ENCODE measurements around the gene AKIRIN1.
"Not testable (repeated sequence)": the region's sequence is repeated elsewhere in the genome, so short reads cannot be mapped to it uniquely, and the experiment has no call there.

AKIRIN1 gene

GRCh38 chr1:39045231-39045630 is 54.2 kb downstream of the AKIRIN1 start:
- DNase-seq (ENCODE audit: low read depth), result no peak

GRCh38 chr1:39046613-39047210 is 55.6 kb downstream of the AKIRIN1 start:
- peak; percentile 37 for DNase-seq (ENCODE audit: low read depth)

- peak; percentile 93 for DNase-seq (ENCODE audit: low read depth)
Observed at GRCh38 chr1:39047374-39048229, 56.5 kb downstream of the AKIRIN1 start.

DNA sequence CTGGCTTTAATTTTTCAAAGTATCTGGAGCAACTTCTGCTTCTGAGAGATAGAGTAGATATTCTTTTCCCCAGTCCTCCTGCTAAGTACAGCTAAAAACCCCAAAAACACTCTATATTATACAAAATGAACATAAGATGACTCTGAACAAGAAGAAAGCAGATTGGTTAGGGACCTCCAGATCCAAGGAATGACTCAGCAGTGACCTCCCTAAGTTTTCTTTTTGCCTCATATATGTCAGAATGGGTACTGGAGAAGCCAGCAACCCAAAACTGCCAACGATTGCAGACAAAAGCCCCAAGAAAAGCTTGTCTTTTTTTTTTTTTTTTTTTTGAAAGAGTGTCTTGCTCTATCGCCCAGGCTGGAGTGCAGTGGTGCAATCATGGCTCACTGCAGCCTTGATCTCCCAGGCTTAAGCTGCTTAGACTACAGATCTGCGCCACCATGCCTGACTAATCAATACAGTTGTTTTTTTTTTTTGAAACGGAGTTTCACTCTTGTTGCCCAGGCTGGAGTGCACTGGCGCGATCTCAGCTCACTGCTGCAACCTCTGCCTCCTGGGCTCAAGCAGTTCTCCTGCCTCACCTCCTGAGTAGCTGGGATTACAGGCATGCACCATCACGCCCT is 57.8 kb downstream of the AKIRIN1 start:
- peak; percentile 40 for DNase-seq (ENCODE audit: low read depth)

DNA sequence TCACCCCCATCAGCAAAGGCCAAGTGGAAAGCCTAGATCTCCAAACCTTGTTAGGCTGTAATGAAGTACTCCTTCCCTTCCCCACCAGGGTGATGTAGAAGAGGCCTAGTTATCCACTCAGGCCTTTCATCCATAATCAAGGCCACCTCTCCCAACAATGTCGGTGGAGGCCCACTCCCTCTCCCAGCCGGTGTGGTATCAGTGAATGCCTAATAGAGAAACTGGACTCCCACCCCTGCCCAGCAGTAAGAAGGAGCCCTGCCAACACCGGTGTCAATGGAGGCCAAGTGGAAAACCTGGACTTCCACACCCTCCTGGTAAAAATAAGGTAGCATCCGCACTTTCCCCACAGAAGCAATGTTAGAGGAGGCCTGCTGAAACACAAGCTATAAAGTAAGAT is 58.9 kb downstream of the AKIRIN1 start:
- DNase-seq (ENCODE audit: low read depth), result no peak

DNA sequence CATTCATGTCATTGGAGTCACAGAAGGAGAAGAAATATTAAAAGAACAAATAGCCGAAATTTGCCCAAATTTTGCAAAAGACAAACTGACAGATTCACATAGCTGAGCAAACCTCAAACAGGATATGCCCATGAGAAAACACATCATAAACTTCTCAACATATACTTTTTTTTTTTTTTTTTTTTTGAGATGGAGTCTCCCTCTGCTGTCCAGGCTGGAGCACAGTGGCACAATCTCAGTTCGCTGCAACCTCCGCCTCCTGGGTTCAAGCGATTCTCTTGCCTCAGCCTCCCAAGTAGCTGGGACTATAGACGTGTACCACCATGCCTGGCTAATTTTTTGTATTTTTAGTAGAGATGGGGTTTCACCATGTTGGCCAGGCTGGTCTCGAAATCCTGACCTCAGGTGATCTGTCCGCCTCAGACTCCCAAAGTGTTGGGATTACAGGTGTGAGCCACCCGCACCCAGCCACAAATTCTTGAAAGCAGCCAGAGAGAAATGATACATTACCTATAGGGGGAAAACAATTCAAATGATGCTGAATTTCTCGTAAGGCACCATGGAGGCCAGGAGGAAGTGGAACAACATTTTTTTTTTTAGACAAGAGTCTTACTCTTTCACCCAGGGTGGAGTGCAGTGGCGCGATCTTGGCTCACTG is 60.2 kb downstream of the AKIRIN1 start:
- DNase-seq (ENCODE audit: low read depth), result not testable (repeated sequence)

DNA sequence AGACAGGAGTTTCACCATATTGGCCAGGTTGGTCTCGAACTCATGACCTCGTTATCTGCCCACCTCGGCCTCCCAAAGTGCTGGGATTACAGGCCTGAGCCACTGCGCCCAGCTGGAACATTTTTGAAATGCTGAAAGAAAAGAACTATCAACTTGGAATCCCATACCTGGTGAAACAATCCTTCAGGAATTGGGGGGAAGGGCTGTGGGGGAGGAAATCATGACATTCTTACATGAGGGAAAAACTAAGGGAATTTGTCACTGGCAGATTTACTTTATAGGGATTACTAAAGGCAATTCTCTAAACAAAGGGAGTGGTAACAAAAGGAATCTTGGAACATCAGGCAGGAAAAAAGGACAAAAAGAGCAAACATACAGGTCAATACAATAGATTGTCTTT is 60.9 kb downstream of the AKIRIN1 start:
- no peak for DNase-seq (ENCODE audit: low read depth)

DNA sequence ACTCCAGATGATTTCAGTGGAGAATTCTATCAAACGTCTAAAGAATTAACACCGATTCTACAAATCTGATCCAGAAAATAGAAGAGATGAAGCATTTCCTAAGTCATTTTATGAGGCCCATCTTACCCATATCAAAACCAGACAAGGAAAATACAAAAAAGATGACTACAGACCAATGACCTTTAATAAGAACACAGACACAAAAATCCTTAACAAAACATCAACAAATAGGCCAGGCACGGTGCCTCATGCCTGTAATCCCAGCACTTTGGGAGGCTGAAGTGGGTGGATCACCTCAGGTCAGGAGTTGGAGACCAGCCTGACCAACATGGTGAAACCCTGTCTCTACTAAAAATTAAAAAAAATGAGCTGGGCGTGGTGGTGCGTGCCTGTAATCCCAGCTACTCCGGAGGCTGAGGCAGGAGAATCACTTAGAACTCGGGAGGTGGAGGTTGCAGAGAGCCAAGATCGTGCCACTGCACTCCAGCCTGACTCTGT is 64.2 kb downstream of the AKIRIN1 start:
- peak; percentile 68 for DNase-seq (ENCODE audit: low read depth)

Data from fibroblast of gingiva (primary cell).